GM12878 (cell line): ENCODE results near the gene AGAP1. TPM values are rescaled to one million over a fixed set of nuclear protein-coding genes. Genes with fewer than 3 reads are reported as not detected.

Experiments used
- ATAC-seq: fragments of 200-7000 bp; cut with Tn5 transposase; 3 replicates; pipeline ENCODE4 v1.9.1; 2020; ENCODE audit warnings: mild to moderate bottlenecking, moderate library complexity
- BruUV-seq: library from RNA; stranded (reverse); fragments of 400-500 nt; replicated peaks from 2 replicates; lab custom pipeline; 2021; lab: Mats Ljungman, UMichigan
- CTCF ChIA-PET: fragments of 300-600 bp; sonication (Branson Sonifier 250); formaldehyde crosslinking; extraction: SDS; loops from one replicate; lab custom pipeline; 2021; ENCODE audit warnings: inconsistent platforms; lab: Yijun Ruan, JAX
- POLR2A ChIA-PET: fragments of 350-600 bp; formaldehyde crosslinking; extraction: SDS; loops from one replicate; lab custom pipeline; 2021; ENCODE audit warnings: inconsistent platforms; lab: Charles Lee
- RAD21 ChIA-PET: fragments of 300-600 bp; sonication (Branson Sonifier 250); formaldehyde crosslinking; loops from one replicate; lab custom pipeline; 2023; ENCODE audit warnings: antibody characterized with exemption; ENCODE audit not compliant: unreplicated experiment; lab: Charles Lee
- SMC1A ChIA-PET: fragments of 300-600 bp; sonication (Branson Sonifier 250); formaldehyde crosslinking; loops from one replicate; lab custom pipeline; 2023; ENCODE audit not compliant: unreplicated experiment, uncharacterized antibody; lab: Charles Lee
- DNase-seq: peaks from one replicate; pipeline ENCODE4 v3.0.0-alpha.2; 2011; ENCODE audit warnings: low read depth, low spot score
- FAIRE-seq: peaks from 3 replicates; lab custom pipeline; 2011; peaks lifted over from hg19 to GRCh38; lab: Jason Lieb, UNC
- H2AFZ ChIP-seq: 2 replicates; pipeline ENCODE4 v1.6.0; 2011; ENCODE audit warnings: low read depth, low read length, control low read depth; ENCODE audit not compliant: control insufficient read depth
- H3K27ac ChIP-seq: 2 replicates; pipeline ENCODE4 v1.5.1; 2011; ENCODE audit warnings: control low read depth; ENCODE audit not compliant: control insufficient read depth, insufficient read depth
- H3K27me3 ChIP-seq, 2 experiments: replicated peaks in 1 of 2; 2 replicates each; pipeline versions ENCODE4 v1.6.0 to v1.6.1; 2011; ENCODE audit warnings: low read length in 1 of 2; ENCODE audit not compliant: control insufficient read depth in 2 of 2, insufficient read depth in 2 of 2
- H3K36me3 ChIP-seq, 2 experiments: 2 replicates each; pipeline ENCODE4 v1.5.1; 2011; ENCODE audit warnings: low read length in 1 of 2; ENCODE audit not compliant: control insufficient read depth in 2 of 2, insufficient read depth in 2 of 2
- H3K4me1 ChIP-seq: 2 replicates; pipeline ENCODE4 v1.6.1; 2011; ENCODE audit warnings: mild to moderate bottlenecking, low read length, moderate library complexity, mixed read lengths; ENCODE audit not compliant: control insufficient read depth, insufficient read depth
- H3K4me2 ChIP-seq: 2 replicates; pipeline ENCODE4 v1.6.0; 2011; ENCODE audit warnings: control low read depth; ENCODE audit not compliant: control insufficient read depth, insufficient read depth
- H3K4me3 ChIP-seq: fragments of 200-600 bp; sonication (generic); 2 replicates; pipeline ENCODE4 v1.5.1; 2016
- H3K79me2 ChIP-seq: 2 replicates; pipeline ENCODE4 v1.6.0; 2011; ENCODE audit warnings: low read length; ENCODE audit not compliant: control insufficient read depth, insufficient read depth
- H3K9ac ChIP-seq: 2 replicates; pipeline ENCODE4 v1.8.0; 2011; ENCODE audit warnings: low read length, control low read depth, mixed read lengths; ENCODE audit not compliant: control insufficient read depth, insufficient read depth
- H3K9me3 ChIP-seq: replicated peaks from 3 replicates; pipeline ENCODE4 v1.5.1; 2011; ENCODE audit warnings: mild to moderate bottlenecking, low read length; ENCODE audit not compliant: control insufficient read depth, insufficient read depth
- H4K20me1 ChIP-seq: 2 replicates; pipeline ENCODE4 v1.6.0; 2011; ENCODE audit not compliant: control insufficient read depth, insufficient read depth
- CBX3 ChIP-seq: fragments of 200-600 bp; sonication (generic); IDR thresholded peaks from 2 replicates; pipeline ENCODE4 v1.6.1; 2016; ENCODE audit warnings: low read depth, borderline replicate concordance
- FOS ChIP-seq: IDR thresholded peaks from 3 replicates; pipeline ENCODE4 v1.6.1; 2011; ENCODE audit warnings: borderline replicate concordance; ENCODE audit not compliant: insufficient read length; ENCODE audit errors: extremely low read depth
- HDAC2 ChIP-seq: fragments of 200-600 bp; sonication (generic); IDR thresholded peaks from 2 replicates; pipeline ENCODE4 v1.6.1; 2017
- HDGF ChIP-seq: fragments of 450-650 bp; IDR thresholded peaks from 2 replicates; pipeline ENCODE4 v1.6.1; 2016; ENCODE audit warnings: antibody characterized with exemption
- MYC ChIP-seq: IDR thresholded peaks from 2 replicates; pipeline ENCODE4 v1.6.1; 2011; ENCODE audit warnings: mild to moderate bottlenecking, low read length, moderate library complexity, inconsistent platforms; ENCODE audit not compliant: insufficient read depth, insufficient replicate concordance, insufficient read length, severe bottlenecking
- NR2F1 ChIP-seq: fragments of 450-650 bp; conservative IDR thresholded peaks from 2 replicates; pipeline ENCODE4 v1.6.1; 2017; ENCODE audit warnings: mild to moderate bottlenecking
- RAD21 ChIP-seq: IDR thresholded peaks from 2 replicates; pipeline ENCODE4 v1.6.1; 2011; ENCODE audit warnings: mild to moderate bottlenecking, low read depth, low read length, moderate library complexity; ENCODE audit not compliant: insufficient read depth
- RAD51 ChIP-seq: fragments of 450-650 bp; IDR thresholded peaks from 2 replicates; pipeline ENCODE4 v1.6.1; 2016; ENCODE audit warnings: moderate library complexity, mild to moderate bottlenecking, inconsistent platforms
- SUPT20H ChIP-seq: IDR thresholded peaks from 2 replicates; pipeline ENCODE4 v1.6.1; 2011; ENCODE audit warnings: low read depth, mild to moderate bottlenecking, low read length, moderate library complexity, borderline replicate concordance; ENCODE audit not compliant: control insufficient read depth
- SUZ12 ChIP-seq: fragments of 200-600 bp; sonication (generic); IDR thresholded peaks from one replicate; pipeline ENCODE4 v1.6.1; 2018; ENCODE audit warnings: antibody characterized with exemption, mild to moderate bottlenecking; ENCODE audit not compliant: unreplicated experiment
- ZNF622 ChIP-seq: fragments of 450-650 bp; IDR thresholded peaks from 2 replicates; pipeline ENCODE4 v1.6.1; 2017; ENCODE audit warnings: mild to moderate bottlenecking, inconsistent platforms
- WGBS: methylation state at CpG from one replicate; pipeline ENCODE4 v1.1.6; 2016; ENCODE audit warnings: low lambda C conversion rate; ENCODE audit not compliant: insufficient replicate concordance, insufficient coverage; ENCODE audit errors: missing lambda C conversion rate; 5-methylcytosine and 5-hydroxymethylcytosine counted together
- in situ Hi-C: fragments of 300-500 bp; cut with MboI; formaldehyde crosslinking; loops from 9 replicates; pipeline ENCODE4 v1.14.3; 2018; ENCODE audit warnings: mixed read lengths
- intact Hi-C: fragments of 100-400 bp; cut with micrococcal nuclease; formaldehyde crosslinking; loops from one replicate; pipeline ENCODE4 v1.14.2; 2022; ENCODE audit not compliant: unreplicated experiment
- polyA plus RNA-seq, 11 experiments: library from polyadenylated mRNA; depleted of rRNA in 4 of 11; unstranded in 6 of 11; stranded (reverse) in 5 of 11; fragments of >200 nt; fragmentation: Nextera tagmentation in 4 of 11; fragmentation: Illumina TruSeq in 1 of 11; extraction: Ambion mirVana in 4 of 11; extraction: Trizol in 1 of 11; gene quantifications; 1 replicate in 1 of 11; 2 replicates in 10 of 11; pipeline versions ENCODE4 v1.2.1 to v1.2.3, GENCODE V29; 2011 to 2016; ENCODE audit warnings: inconsistent platforms in 2 of 11, missing spikeins in 2 of 11, low read depth in 1 of 11
- total RNA-seq, 4 experiments: library from RNA; depleted of rRNA in 3 of 4; stranded (reverse); fragments of >200 nt in 3 of 4; fragmentation: Illumina TruSeq in 1 of 4; extraction: Trizol in 1 of 4; gene quantifications; 2 replicates each; pipeline versions ENCODE4 v1.2.1 to v1.2.3, GENCODE V29; 2013 to 2021
- TF ChIP-seq, protein P1 (sequence below): IDR thresholded peaks from 2 replicates; pipeline ENCODE4 v1.6.1; 2012; ENCODE audit warnings: improper control_type of control experiment, low read depth, low read length; ENCODE audit not compliant: insufficient replicate concordance

The AGAP1 gene
- total and polyA plus RNA-seq, 10 of the 15 experiments (the other 5 are each of a cell fraction or from before 2014, with no cell fraction given), result 0.05 to 0.15 (median 0.06) TPM; not detected in 7

DNA sequence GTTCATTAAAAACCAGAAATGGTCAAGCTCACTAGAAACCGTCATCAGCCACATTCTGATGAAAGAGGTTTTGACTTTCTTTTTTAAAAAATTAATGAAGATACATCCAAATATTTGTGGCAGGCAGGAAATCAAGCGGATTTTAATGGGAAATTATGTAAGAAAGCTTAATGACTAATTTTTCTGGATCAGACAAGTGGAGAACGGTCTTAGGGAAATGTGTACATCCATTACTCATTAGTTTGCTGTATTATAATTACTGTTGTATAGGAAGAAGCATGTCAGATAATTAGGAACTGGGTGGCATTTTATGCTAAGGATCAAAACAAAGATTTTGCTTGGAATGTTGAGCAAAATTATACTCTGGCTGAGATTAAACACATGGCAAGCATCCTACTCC lies 39.4 kb downstream of the AGAP1 start:
- Histone ChIP-seq H3K27me3 (no peaks in the 10 kb centered on the region), H3K36me3 (no peaks in the 10 kb centered on the region), H2AFZ (no peak overlapping the region), H3K4me2 (no peak overlapping the region), H3K4me1 (no peaks in the 10 kb centered on the region), H3K4me3 (no peak overlapping the region), H3K9ac (no peak overlapping the region)
- DNase-seq (no peak), FAIRE-seq (no peak)
- CTCF ChIA-PET, result no interaction called here
- WGBS, result 5% methylated on average over 3 of the region's 3 CpGs
- no TSS peak for BruUV-seq
- POLR2A ChIA-PET, result no interaction called here
- RAD21 ChIA-PET, result no interaction called here
- SMC1A ChIA-PET, result interaction anchor here (0.5 kb wide), 1 partner anchor 27 kb away, joined by 3 read pairs; no protein-coding TSS in a partner anchor
- intact Hi-C loops, result no loop called here
- TF ChIP-seq RAD21, result no peak
- TF ChIP-seq, all 136 proteins: peak for 0
- in situ Hi-C loops, result no loop called here
- no peak overlapping the region for H3K27ac ChIP-seq
- no peak for ATAC-seq
- H3K9me3 ChIP-seq, result no peaks in the 10 kb centered on the region
- no peaks in the 10 kb centered on the region for H4K20me1 ChIP-seq
- H3K79me2 ChIP-seq, result no peaks in the 10 kb centered on the region

DNA sequence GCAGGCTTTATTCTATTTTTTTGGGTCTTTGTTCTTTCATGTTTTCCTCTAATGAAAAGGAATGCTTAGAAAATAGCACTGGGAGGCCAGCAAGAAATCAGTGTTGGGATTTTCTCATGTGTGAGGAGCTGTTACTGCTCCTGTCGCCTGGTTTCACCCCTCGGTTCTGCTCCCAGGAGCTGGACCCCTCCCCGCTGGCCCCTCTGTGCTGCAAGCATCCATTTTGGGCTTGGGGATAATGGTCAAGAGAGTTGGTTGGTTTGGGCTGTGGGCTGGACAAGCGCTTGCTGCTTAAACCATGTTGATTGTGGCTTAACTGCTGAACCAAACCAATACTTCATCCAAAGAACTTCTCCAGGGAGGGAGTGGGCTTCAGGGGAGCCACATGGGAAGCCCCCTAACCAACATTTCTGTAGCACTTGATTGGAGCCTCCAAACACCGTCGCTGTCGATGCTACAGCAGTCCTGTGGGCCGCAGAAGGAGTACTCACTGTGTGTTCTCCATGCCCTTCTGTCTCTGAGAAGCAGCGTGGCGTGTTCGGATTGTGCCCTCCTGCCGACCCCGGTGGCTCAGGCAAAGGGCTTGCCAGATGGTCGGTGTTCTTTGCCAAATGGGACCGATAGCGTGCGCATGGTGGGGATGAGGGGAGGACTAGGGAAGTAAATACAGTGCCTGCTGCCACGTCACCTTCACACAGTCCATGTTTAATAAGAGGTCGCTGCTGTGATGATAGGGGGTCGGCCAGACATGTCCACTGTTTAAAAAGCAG lies 40.0 kb downstream of the AGAP1 start:
- Histone ChIP-seq H3K9me3 (no peaks in the 10 kb centered on the region), H3K27me3 (no peaks in the 10 kb centered on the region), H3K4me3 (no peak overlapping the region), H3K27ac (no peak overlapping the region), H3K4me1 (no peaks in the 10 kb centered on the region), H4K20me1 (no peaks in the 10 kb centered on the region), H2AFZ (no peak overlapping the region), H3K36me3 (no peaks in the 10 kb centered on the region), H3K9ac (no peak overlapping the region), H3K79me2 (no peaks in the 10 kb centered on the region), H3K4me2 (no peak overlapping the region)
- ATAC-seq (no peak), FAIRE-seq (no peak), DNase-seq (no peak)
- in situ Hi-C loops, result no loop called here
- ChIA-PET CTCF (no interaction called here), SMC1A (no interaction called here), RAD21 (no interaction called here), POLR2A (no interaction called here)
- no TSS peak for BruUV-seq
- 32% methylated on average over 20 of the region's 20 CpGs for WGBS
- intact Hi-C loops, result no loop called here
- no peak for TF ChIP-seq SUPT20H
- TF ChIP-seq NR2F1, result no peak
- no peak for TF ChIP-seq HDAC2
- no peak for TF ChIP-seq MYC
- no peak for TF ChIP-seq FOS
- TF ChIP-seq, protein P1, sequence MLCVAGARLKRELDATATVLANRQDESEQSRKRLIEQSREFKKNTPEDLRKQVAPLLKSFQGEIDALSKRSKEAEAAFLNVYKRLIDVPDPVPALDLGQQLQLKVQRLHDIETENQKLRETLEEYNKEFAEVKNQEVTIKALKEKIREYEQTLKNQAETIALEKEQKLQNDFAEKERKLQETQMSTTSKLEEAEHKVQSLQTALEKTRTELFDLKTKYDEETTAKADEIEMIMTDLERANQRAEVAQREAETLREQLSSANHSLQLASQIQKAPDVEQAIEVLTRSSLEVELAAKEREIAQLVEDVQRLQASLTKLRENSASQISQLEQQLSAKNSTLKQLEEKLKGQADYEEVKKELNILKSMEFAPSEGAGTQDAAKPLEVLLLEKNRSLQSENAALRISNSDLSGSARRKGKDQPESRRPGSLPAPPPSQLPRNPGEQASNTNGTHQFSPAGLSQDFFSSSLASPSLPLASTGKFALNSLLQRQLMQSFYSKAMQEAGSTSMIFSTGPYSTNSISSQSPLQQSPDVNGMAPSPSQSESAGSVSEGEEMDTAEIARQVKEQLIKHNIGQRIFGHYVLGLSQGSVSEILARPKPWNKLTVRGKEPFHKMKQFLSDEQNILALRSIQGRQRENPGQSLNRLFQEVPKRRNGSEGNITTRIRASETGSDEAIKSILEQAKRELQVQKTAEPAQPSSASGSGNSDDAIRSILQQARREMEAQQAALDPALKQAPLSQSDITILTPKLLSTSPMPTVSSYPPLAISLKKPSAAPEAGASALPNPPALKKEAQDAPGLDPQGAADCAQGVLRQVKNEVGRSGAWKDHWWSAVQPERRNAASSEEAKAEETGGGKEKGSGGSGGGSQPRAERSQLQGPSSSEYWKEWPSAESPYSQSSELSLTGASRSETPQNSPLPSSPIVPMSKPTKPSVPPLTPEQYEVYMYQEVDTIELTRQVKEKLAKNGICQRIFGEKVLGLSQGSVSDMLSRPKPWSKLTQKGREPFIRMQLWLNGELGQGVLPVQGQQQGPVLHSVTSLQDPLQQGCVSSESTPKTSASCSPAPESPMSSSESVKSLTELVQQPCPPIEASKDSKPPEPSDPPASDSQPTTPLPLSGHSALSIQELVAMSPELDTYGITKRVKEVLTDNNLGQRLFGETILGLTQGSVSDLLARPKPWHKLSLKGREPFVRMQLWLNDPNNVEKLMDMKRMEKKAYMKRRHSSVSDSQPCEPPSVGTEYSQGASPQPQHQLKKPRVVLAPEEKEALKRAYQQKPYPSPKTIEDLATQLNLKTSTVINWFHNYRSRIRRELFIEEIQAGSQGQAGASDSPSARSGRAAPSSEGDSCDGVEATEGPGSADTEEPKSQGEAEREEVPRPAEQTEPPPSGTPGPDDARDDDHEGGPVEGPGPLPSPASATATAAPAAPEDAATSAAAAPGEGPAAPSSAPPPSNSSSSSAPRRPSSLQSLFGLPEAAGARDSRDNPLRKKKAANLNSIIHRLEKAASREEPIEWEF, result no peak
- no peak for TF ChIP-seq ZNF622
- TF ChIP-seq SUZ12, result no peak
- no peak for TF ChIP-seq CBX3
- TF ChIP-seq RAD51, result no peak
- no peak for TF ChIP-seq HDGF
